Peyer's patch (tissue), 4 donors: ENCODE results near the gene EPB41L4A.

Experiments
- POLR2A ChIP-seq, 2 donors: fragments of 450-650 bp; IDR thresholded peaks; one replicate each; pipeline ENCODE4 v1.5.1; 2017; ENCODE audit warnings: antibody characterized with exemption in 2 of 2, mild to moderate bottlenecking in 2 of 2, moderate library complexity in 2 of 2
- TF ChIP-seq, protein P1 (sequence below), 6 experiments: fragments of 450-650 bp in 4 of 6; fragments of 200-600 bp in 2 of 6; sonication (generic) in 1 of 6; IDR thresholded peaks; one replicate each; pipeline ENCODE4 v1.5.1; 2017 to 2019; ENCODE audit warnings: antibody characterized with exemption in 6 of 6, mild to moderate bottlenecking in 3 of 6, moderate library complexity in 1 of 6

DNA sequence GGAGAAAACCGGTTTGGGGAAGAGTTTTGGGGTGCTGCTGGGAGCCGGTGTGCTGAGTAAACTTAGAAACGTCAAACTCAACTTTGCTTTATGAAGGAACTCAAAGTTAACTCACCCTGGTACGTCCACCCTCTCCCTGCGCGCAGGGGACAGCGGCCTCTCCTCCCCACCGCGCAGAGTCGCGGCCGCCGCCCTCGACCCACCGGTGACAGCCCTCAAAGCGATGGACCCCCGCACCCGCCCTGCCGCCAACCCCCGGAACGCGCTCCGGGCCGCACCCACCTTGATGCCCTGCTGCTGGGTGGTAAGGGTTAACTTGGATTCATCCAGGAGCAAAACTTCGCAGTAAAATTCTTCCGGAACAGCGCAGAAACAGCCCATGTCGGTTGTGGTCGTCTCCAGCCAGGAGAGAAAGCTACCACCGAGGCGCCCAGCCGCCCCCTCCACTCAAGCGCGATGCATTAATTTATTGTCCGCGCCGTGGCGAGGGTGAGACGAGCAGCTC lies 366 bp downstream of the EPB41L4A start:
- no peak for TF ChIP-seq POLR2A (IDR thresholded peaks at IDR 0.05)
- TF ChIP-seq, protein P1, sequence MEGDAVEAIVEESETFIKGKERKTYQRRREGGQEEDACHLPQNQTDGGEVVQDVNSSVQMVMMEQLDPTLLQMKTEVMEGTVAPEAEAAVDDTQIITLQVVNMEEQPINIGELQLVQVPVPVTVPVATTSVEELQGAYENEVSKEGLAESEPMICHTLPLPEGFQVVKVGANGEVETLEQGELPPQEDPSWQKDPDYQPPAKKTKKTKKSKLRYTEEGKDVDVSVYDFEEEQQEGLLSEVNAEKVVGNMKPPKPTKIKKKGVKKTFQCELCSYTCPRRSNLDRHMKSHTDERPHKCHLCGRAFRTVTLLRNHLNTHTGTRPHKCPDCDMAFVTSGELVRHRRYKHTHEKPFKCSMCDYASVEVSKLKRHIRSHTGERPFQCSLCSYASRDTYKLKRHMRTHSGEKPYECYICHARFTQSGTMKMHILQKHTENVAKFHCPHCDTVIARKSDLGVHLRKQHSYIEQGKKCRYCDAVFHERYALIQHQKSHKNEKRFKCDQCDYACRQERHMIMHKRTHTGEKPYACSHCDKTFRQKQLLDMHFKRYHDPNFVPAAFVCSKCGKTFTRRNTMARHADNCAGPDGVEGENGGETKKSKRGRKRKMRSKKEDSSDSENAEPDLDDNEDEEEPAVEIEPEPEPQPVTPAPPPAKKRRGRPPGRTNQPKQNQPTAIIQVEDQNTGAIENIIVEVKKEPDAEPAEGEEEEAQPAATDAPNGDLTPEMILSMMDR (IDR thresholded peaks at IDR 0.05): no peak
